IMR-90 (cell line): ENCODE data around the gene CYB561D2. TPM values are rescaled to one million over a fixed set of nuclear protein-coding genes. Genes with fewer than 3 reads are reported as not detected.

Experiments used
- ATAC-seq: fragments of 200-7000 bp; cut with Tn5 transposase; 2 replicates; pipeline ENCODE4 v1.9.1; 2020; ENCODE audit warnings: low read depth, mild to moderate bottlenecking, moderate library complexity
- BruUV-seq: library from RNA; stranded (reverse); fragments of 400-500 nt; replicated peaks from 2 replicates; lab custom pipeline; 2021; lab: Mats Ljungman, UMichigan
- CTCF ChIA-PET: fragments of 300-600 bp; formaldehyde crosslinking; extraction: SDS; loops from one replicate; lab custom pipeline; 2021; ENCODE audit warnings: antibody characterized with exemption; lab: Yijun Ruan, JAX
- POLR2A ChIA-PET: fragments of 300-600 bp; sonication (Branson Sonifier 250); formaldehyde crosslinking; loops from one replicate; lab custom pipeline; 2022; ENCODE audit warnings: antibody characterized with exemption; ENCODE audit not compliant: unreplicated experiment; lab: Charles Lee
- DNase-seq: peaks from one replicate; pipeline ENCODE4 v3.0.0; 2013
- H2AFZ ChIP-seq: replicated peaks from 2 replicates; pipeline ENCODE3; 2013; ENCODE audit warnings: low read length, mild to moderate bottlenecking; ENCODE audit not compliant: poor library complexity
- H2AK5ac ChIP-seq: 2 replicates; pipeline ENCODE4 v1.6.1; 2013; ENCODE audit warnings: low read depth, low read length, inconsistent platforms
- H2AK9ac ChIP-seq: replicated peaks from 2 replicates; pipeline ENCODE3; 2013; ENCODE audit warnings: mild to moderate bottlenecking, low read depth, low read length, moderate library complexity; ENCODE audit not compliant: poor library complexity
- H2BK120ac ChIP-seq: 2 replicates; pipeline ENCODE4 v1.6.1; 2013; ENCODE audit warnings: low read depth, low read length, inconsistent platforms
- H2BK15ac ChIP-seq: 3 replicates; pipeline ENCODE4 v1.6.1; 2013; ENCODE audit warnings: low read depth, low read length, inconsistent platforms
- H2BK20ac ChIP-seq: 2 replicates; pipeline ENCODE4 v1.6.1; 2013; ENCODE audit warnings: low read depth, mild to moderate bottlenecking, inconsistent platforms, low read length, moderate library complexity
- H2BK5ac ChIP-seq: 2 replicates; pipeline ENCODE4 v1.6.1; 2013; ENCODE audit warnings: mild to moderate bottlenecking, low read depth, low read length, inconsistent platforms; ENCODE audit not compliant: poor library complexity, severe bottlenecking
- H3K14ac ChIP-seq: replicated peaks from 2 replicates; pipeline ENCODE4 v1.6.1; 2013; ENCODE audit warnings: low read depth, low read length, inconsistent platforms
- H3K18ac ChIP-seq: 2 replicates; pipeline ENCODE4 v1.6.1; 2013; ENCODE audit warnings: low read depth, low read length, control low read depth
- H3K23ac ChIP-seq: 2 replicates; pipeline ENCODE4 v1.6.1; 2013; ENCODE audit warnings: low read depth, low read length, inconsistent platforms
- H3K27ac ChIP-seq: 2 replicates; pipeline ENCODE4 v1.5.1; 2013; ENCODE audit warnings: mild to moderate bottlenecking, control low read depth, low read length; ENCODE audit not compliant: insufficient read depth
- H3K27me3 ChIP-seq: 2 replicates; pipeline ENCODE4 v1.6.1; 2013; ENCODE audit warnings: low read length; ENCODE audit not compliant: control insufficient read depth, insufficient read depth
- H3K36me3 ChIP-seq: 2 replicates; pipeline ENCODE4 v1.6.1; 2013; ENCODE audit warnings: low read length, mixed read lengths; ENCODE audit not compliant: control insufficient read depth, insufficient read depth
- H3K4ac ChIP-seq: 2 replicates; pipeline ENCODE4 v1.6.1; 2013; ENCODE audit warnings: low read depth, low read length, inconsistent platforms
- H3K4me1 ChIP-seq: 2 replicates; pipeline ENCODE4 v1.6.1; 2013; ENCODE audit warnings: low read length, mixed read lengths; ENCODE audit not compliant: control insufficient read depth, insufficient read depth
- H3K4me2 ChIP-seq: 2 replicates; pipeline ENCODE4 v1.6.1; 2013; ENCODE audit warnings: low read depth, mild to moderate bottlenecking, control low read depth, low read length, moderate library complexity
- H3K4me3 ChIP-seq: 2 replicates; pipeline ENCODE4 v1.5.1; 2013; ENCODE audit warnings: low read depth, mild to moderate bottlenecking, control low read depth, low read length, moderate library complexity; ENCODE audit not compliant: insufficient read depth
- H3K56ac ChIP-seq: 2 replicates; pipeline ENCODE4 v1.6.1; 2013; ENCODE audit warnings: low read length, inconsistent platforms; ENCODE audit not compliant: insufficient read depth; ENCODE audit errors: extremely low read depth
- H3K79me1 ChIP-seq, 2 experiments: 2 replicates each; pipeline ENCODE4 v1.6.1; 2013; ENCODE audit warnings: low read length in 2 of 2, inconsistent platforms in 1 of 2, low read depth in 1 of 2
- H3K9ac ChIP-seq: 2 replicates; pipeline ENCODE4 v1.6.1; 2013; ENCODE audit warnings: low read depth, low read length, control low read depth
- H3K9me1 ChIP-seq: 2 replicates; pipeline ENCODE4 v1.6.1; 2013; ENCODE audit warnings: low read length, inconsistent platforms; ENCODE audit not compliant: insufficient read depth
- H3K9me3 ChIP-seq: 2 replicates; pipeline ENCODE4 v1.6.1; 2013; ENCODE audit warnings: low read length; ENCODE audit not compliant: control insufficient read depth, insufficient read depth
- H4K20me1 ChIP-seq: 2 replicates; pipeline ENCODE4 v1.6.1; 2013; ENCODE audit warnings: low read length, inconsistent platforms; ENCODE audit not compliant: insufficient read depth
- H4K5ac ChIP-seq: 2 replicates; pipeline ENCODE4 v1.6.1; 2013; ENCODE audit warnings: mild to moderate bottlenecking, low read depth, low read length, control low read depth
- H4K8ac ChIP-seq, 2 experiments: 2 replicates each; pipeline ENCODE4 v1.6.1; 2013; ENCODE audit warnings: low read depth in 2 of 2, low read length in 2 of 2, control low read depth in 1 of 2, inconsistent platforms in 1 of 2
- H4K91ac ChIP-seq: 2 replicates; pipeline ENCODE4 v1.6.1; 2013; ENCODE audit warnings: low read depth, low read length, inconsistent platforms; ENCODE audit not compliant: insufficient read depth
- BHLHE40 ChIP-seq: fragments of 150-350 bp; IDR thresholded peaks from 2 replicates; pipeline ENCODE4 v1.6.1; 2016; ENCODE audit warnings: mild to moderate bottlenecking, low read depth, low read length
- CEBPB ChIP-seq: IDR thresholded peaks from 2 replicates; pipeline ENCODE4 v1.6.1; 2012; ENCODE audit warnings: low read depth, low read length, improper control_type of control experiment
- CHD1 ChIP-seq: IDR thresholded peaks from 2 replicates; pipeline ENCODE4 v1.6.1; 2012; ENCODE audit warnings: low read depth, low read length, improper control_type of control experiment
- FOS ChIP-seq: fragments of 150-350 bp; IDR thresholded peaks from 2 replicates; pipeline ENCODE4 v1.6.1; 2016; ENCODE audit warnings: low read depth, low read length
- MAFK ChIP-seq: IDR thresholded peaks from 2 replicates; pipeline ENCODE4 v1.6.1; 2012; ENCODE audit warnings: low read depth, low read length, improper control_type of control experiment
- MAZ ChIP-seq: IDR thresholded peaks from 2 replicates; pipeline ENCODE4 v1.6.1; 2012; ENCODE audit warnings: low read depth, mild to moderate bottlenecking, low read length, improper control_type of control experiment, moderate library complexity, borderline replicate concordance
- MXI1 ChIP-seq: IDR thresholded peaks from 2 replicates; pipeline ENCODE4 v1.6.1; 2012; ENCODE audit warnings: low read depth, mild to moderate bottlenecking, low read length, moderate library complexity, borderline replicate concordance
- NFE2L2 ChIP-seq: fragments of 150-350 bp; IDR thresholded peaks from 2 replicates; pipeline ENCODE4 v1.6.1; 2016; ENCODE audit warnings: low read depth, mild to moderate bottlenecking, low read length
- POLR2A ChIP-seq: IDR thresholded peaks from 2 replicates; pipeline ENCODE4 v1.6.1; 2012; ENCODE audit warnings: mild to moderate bottlenecking, low read depth, low read length
- RAD21 ChIP-seq: IDR thresholded peaks from 2 replicates; pipeline ENCODE4 v1.6.1; 2012; ENCODE audit warnings: low read length, improper control_type of control experiment
- RCOR1 ChIP-seq: IDR thresholded peaks from 2 replicates; pipeline ENCODE4 v1.6.1; 2012; ENCODE audit warnings: mild to moderate bottlenecking, low read length, improper control_type of control experiment; ENCODE audit not compliant: insufficient replicate concordance
- RFX5 ChIP-seq: IDR thresholded peaks from 2 replicates; pipeline ENCODE4 v1.8.0; 2012; ENCODE audit warnings: low read depth, mild to moderate bottlenecking, low read length, moderate library complexity
- SMC3 ChIP-seq: fragments of 150-350 bp; IDR thresholded peaks from 2 replicates; pipeline ENCODE4 v1.6.1; 2016; ENCODE audit warnings: low read depth, mild to moderate bottlenecking, antibody characterized with exemption, low read length, moderate library complexity
- WGBS, 2 experiments: methylation state at CpG; one replicate each; pipeline versions ENCODE4 v1.1.5 to v1.1.7; 2013; ENCODE audit warnings: missing lambda C conversion rate in 2 of 2; ENCODE audit not compliant: insufficient read length in 1 of 2; ENCODE audit errors: extremely low coverage in 2 of 2; 5-methylcytosine and 5-hydroxymethylcytosine counted together
- dilution Hi-C: fragments of 300-500 bp; cut with HindIII; formaldehyde crosslinking; loops from one replicate; pipeline ENCODE4 v1.14.3; 2018; ENCODE audit warnings: low sequenced_read_pairs; ENCODE audit not compliant: unreplicated experiment
- in situ Hi-C: fragments of 300-500 bp; cut with MboI; formaldehyde crosslinking; loops from 3 replicates; pipeline ENCODE4 v1.14.3; 2019; ENCODE audit warnings: low sequenced_read_pairs, inconsistent platforms, mixed read lengths
- intact Hi-C: fragments of 100-400 bp; cut with micrococcal nuclease; formaldehyde crosslinking; loops from 2 replicates; pipeline ENCODE4 v1.10.0; 2022
- polyA plus RNA-seq, 3 experiments: library from polyadenylated mRNA; depleted of rRNA; stranded (reverse); fragments of >200 nt; gene quantifications; 2 replicates each; pipeline ENCODE4 v1.2.3, GENCODE V29; 2012; ENCODE audit warnings: low replicate concordance in 1 of 3
- total RNA-seq: library from RNA; depleted of rRNA; stranded (reverse); fragments of >200 nt; gene quantifications from 2 replicates; pipeline ENCODE4 v1.2.3, GENCODE V29; 2012
- TF ChIP-seq, protein P1 (sequence below): fragments of 150-350 bp; IDR thresholded peaks from 2 replicates; pipeline ENCODE4 v1.6.1; 2016; ENCODE audit warnings: low read depth, mild to moderate bottlenecking, low read length, moderate library complexity, borderline replicate concordance
- TF ChIP-seq, protein P2 (sequence below): conservative IDR thresholded peaks from 2 replicates; pipeline ENCODE4 v1.5.1; 2012; ENCODE audit warnings: mild to moderate bottlenecking, low read depth, low read length, improper control_type of control experiment

CYB561D2 gene
- total and polyA plus RNA-seq, 2 of the 4 experiments (the other 2 are of a cell fraction) = 29.2 to 31.7 TPM

DNA sequence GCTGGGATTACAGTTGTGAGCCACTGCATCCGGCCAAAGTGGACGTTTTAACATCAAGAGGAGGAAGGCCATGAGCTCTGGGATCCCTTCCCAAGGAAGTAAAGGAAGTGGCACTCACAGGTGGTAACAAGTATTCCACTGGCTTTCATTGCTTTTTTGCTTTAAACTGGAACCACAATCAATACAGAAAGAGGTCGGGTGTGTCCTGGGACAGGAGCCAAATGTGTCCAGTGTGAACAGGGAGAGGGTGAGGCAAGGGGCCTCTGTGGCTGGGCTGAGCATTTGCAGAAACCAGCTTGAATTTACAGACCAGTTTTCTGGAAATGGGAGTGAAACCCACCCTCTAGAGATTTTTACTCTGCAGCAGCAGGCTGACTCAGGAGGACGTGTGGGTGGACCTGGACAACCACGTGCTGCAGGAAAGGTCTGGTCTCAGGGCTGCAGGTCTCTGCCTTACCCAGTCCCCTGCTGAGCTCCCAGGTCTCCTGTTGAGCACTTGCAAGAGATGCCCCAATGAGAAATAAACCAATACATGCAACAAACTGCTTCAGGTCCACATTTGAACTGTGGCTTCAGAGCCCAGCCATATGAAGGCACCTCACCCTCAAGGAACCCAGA lies 51.4 kb downstream of the CYB561D2 start:
- H3K9me1 ChIP-seq = no peaks in the 10 kb centered on the region; the same call in 1 of the 2 replicates
- dilution Hi-C loops (no loop called here), in situ Hi-C loops (no loop called here), intact Hi-C loops (no loop called here)
- BruUV-seq = no TSS peak
- no peaks in the 10 kb centered on the region for H3K4me1 ChIP-seq
- no peak overlapping the region for H4K5ac ChIP-seq
- H3K79me1 ChIP-seq = no peaks in the 10 kb centered on the region
- no peak overlapping the region for H2AK9ac ChIP-seq
- no peak overlapping the region for H2AK5ac ChIP-seq
- no peak overlapping the region for H2BK20ac ChIP-seq
- ChIA-PET CTCF (no interaction called here), POLR2A (no interaction called here)
- H3K36me3 ChIP-seq = no peaks in the 10 kb centered on the region
- ATAC-seq (no peak), DNase-seq (no peak)
- H3K4ac ChIP-seq = no peak overlapping the region
- no peak overlapping the region for H3K14ac ChIP-seq
- WGBS, 2 experiments = 8% methylated on average over 2 of the region's 5 CpGs; no CpG with 5 or more reads in 1 of the 2 experiments
- H3K4me2 ChIP-seq = no peak overlapping the region
- no peak for TF ChIP-seq NFE2L2
- TF ChIP-seq CEBPB = no peak
- TF ChIP-seq RCOR1 = no peak
- TF ChIP-seq, protein P1, sequence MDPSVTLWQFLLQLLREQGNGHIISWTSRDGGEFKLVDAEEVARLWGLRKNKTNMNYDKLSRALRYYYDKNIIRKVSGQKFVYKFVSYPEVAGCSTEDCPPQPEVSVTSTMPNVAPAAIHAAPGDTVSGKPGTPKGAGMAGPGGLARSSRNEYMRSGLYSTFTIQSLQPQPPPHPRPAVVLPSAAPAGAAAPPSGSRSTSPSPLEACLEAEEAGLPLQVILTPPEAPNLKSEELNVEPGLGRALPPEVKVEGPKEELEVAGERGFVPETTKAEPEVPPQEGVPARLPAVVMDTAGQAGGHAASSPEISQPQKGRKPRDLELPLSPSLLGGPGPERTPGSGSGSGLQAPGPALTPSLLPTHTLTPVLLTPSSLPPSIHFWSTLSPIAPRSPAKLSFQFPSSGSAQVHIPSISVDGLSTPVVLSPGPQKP = no peak
- no peak for TF ChIP-seq RFX5
- TF ChIP-seq SMC3 = no peak
- TF ChIP-seq, protein P2, sequence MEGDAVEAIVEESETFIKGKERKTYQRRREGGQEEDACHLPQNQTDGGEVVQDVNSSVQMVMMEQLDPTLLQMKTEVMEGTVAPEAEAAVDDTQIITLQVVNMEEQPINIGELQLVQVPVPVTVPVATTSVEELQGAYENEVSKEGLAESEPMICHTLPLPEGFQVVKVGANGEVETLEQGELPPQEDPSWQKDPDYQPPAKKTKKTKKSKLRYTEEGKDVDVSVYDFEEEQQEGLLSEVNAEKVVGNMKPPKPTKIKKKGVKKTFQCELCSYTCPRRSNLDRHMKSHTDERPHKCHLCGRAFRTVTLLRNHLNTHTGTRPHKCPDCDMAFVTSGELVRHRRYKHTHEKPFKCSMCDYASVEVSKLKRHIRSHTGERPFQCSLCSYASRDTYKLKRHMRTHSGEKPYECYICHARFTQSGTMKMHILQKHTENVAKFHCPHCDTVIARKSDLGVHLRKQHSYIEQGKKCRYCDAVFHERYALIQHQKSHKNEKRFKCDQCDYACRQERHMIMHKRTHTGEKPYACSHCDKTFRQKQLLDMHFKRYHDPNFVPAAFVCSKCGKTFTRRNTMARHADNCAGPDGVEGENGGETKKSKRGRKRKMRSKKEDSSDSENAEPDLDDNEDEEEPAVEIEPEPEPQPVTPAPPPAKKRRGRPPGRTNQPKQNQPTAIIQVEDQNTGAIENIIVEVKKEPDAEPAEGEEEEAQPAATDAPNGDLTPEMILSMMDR = no peak
- no peak for TF ChIP-seq MAZ
- TF ChIP-seq BHLHE40 = no peak
- no peak for TF ChIP-seq FOS
- no peak for TF ChIP-seq MXI1
- no peak for TF ChIP-seq POLR2A
- no peak for TF ChIP-seq RAD21
- no peak for TF ChIP-seq CHD1
- no peak for TF ChIP-seq MAFK
- H2BK5ac ChIP-seq = no peak overlapping the region
- no peak overlapping the region for H3K27ac ChIP-seq
- no peak overlapping the region for H4K91ac ChIP-seq
- no peak overlapping the region for H3K18ac ChIP-seq
- no peak overlapping the region for H4K8ac ChIP-seq
- H2AFZ ChIP-seq = no peak overlapping the region
- H3K9ac ChIP-seq = no peak overlapping the region
- H3K9me3 ChIP-seq = no peaks in the 10 kb centered on the region
- no peak overlapping the region for H2BK120ac ChIP-seq
- no peak overlapping the region for H3K4me3 ChIP-seq
- H4K20me1 ChIP-seq = no peaks in the 10 kb centered on the region
- no peak overlapping the region for H2BK15ac ChIP-seq
- no peak overlapping the region for H3K23ac ChIP-seq
- no peak overlapping the region for H3K56ac ChIP-seq
- peaks cover 34% of the 10 kb centered on the region; the same call in 1 of the 2 replicates for H3K27me3 ChIP-seq
